GM18868 (cell line): Measurements from ENCODE around the gene RASSF1.

Experiments
- ATAC-seq: cut with Tn5 transposase; IDR thresholded peaks from one replicate; pipeline ENCODE4 v1.9.1; 2021; ENCODE audit warnings: mild to moderate bottlenecking, moderate library complexity; ENCODE audit not compliant: unreplicated experiment

The RASSF1 gene, protein sequence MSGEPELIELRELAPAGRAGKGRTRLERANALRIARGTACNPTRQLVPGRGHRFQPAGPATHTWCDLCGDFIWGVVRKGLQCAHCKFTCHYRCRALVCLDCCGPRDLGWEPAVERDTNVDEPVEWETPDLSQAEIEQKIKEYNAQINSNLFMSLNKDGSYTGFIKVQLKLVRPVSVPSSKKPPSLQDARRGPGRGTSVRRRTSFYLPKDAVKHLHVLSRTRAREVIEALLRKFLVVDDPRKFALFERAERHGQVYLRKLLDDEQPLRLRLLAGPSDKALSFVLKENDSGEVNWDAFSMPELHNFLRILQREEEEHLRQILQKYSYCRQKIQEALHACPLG

DNA sequence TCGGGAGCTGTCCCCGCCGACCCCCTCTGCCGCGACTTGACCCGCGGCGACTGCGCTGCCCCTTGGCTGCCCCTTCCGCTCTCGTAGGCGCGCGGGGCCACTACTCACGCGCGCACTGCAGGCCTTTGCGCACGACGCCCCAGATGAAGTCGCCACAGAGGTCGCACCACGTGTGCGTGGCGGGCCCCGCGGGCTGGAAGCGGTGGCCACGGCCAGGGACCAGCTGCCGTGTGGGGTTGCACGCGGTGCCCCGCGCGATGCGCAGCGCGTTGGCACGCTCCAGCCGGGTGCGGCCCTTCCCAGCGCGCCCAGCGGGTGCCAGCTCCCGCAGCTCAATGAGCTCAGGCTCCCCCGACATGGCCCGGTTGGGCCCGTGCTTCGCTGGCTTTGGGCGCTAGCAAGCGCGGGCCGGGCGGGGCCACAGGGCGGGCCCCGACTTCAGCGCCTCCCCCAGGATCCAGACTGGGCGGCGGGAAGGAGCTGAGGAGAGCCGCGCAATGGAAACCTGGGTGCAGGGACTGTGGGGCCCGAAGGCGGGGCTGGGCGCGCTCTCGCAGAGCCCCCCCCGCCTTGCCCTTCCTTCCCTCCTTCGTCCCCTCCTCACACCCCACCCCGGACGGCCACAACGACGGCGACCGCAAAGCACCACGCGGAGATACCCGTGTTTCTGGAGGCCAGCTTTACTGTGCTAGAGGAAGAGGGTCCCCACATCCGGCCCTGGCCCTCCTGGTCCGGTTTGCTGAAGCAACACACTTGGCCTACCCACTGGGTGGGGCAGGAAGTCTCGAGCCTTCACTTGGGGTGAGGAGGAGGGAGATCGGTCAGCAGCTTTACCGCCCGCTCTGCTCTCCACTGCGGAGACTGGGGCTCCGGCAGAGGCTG lies at the start of gene RASSF1:
RASSF1 (minus strand) TSS at position 389 of the 882 bp plus-strand sequence; CDS start at position 358, 31 bp downstream.
- ATAC-seq: peak; percentile 23

DNA sequence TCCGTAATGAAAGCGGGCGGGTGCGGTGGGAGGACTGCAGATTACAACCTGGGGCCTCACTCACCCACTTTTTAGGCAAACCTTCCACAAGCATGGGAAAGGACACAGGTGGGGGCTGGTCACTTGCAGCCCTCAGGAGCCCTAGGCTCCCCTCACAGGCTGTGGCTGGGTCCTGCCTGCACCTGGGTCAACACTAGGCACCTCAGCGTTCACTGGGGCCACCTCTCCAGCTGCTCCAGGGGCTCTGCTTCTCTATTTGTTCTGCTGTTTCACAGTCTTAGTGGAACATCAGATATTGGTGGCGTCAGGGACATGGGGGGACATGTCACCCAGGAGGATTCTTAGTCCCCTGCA lies 48.8 kb upstream of the RASSF1 start:
- no peak for ATAC-seq

DNA sequence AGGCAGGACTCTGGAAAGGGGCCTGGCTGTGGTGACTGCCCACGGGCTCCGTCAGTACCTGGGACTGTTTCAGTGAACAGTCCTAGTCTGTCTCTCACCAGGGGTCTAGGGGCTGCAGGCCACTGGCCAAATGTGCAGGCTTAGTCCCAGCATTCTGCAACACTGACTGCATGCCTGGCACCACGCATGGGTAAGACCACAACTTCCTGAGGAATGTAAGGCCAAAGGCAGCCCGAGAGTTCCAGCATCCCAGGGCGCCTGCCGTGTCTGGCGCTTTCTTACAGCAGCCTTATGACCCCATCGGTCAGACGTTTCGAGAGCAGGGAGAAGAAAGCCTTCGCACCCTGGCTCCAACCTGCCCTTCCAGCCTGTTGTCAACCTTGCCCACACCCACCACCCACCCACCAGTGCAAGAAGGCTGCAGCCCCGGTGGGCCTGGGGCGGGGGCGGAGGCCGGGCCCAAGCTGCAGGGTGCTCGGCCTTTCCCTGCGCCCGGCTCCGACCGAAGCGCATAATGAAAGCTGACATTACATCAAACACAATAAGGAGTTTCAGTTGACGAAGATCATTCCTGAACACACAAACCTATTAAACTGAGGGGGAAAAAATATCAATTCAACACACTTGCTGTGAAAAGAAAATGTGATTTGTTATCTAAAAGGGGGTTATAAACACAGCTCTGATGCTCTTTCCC lies 48.2 kb upstream of the RASSF1 start:
- ATAC-seq: no peak

DNA sequence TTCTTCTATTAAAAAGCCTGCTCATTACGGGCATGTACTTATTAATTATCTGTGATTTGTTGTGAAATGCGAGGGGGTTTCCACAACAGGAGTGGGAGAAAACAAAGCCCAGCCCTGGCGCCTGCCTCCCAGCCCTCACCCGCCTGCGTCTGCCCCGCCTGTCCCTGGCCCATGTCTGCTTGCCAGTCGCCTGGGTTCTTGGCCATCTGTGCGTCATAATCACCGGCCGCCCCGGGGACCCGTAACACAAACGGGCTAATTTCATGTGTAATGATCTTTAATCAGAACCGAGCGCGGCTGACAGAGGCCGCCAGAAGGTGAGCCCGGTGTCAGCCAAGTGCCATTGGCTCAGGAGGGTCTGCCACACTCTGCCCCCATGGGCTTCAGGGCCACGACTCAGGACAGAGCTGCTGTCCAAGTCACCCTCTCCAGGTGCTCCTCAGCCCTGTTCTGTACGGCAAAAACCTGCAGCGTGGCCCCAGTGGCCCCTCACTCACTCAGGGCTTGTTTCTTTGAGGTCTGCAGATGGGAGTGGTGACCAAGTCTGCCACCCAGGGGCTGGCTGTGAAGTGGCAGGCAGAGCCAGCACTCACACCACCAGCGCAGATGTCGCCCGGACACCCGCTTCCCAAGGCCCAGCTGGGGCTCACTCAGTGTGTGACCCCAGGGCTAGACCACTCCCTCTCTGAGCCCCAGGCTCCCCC lies 47.5 kb upstream of the RASSF1 start:
- ATAC-seq: no peak

DNA sequence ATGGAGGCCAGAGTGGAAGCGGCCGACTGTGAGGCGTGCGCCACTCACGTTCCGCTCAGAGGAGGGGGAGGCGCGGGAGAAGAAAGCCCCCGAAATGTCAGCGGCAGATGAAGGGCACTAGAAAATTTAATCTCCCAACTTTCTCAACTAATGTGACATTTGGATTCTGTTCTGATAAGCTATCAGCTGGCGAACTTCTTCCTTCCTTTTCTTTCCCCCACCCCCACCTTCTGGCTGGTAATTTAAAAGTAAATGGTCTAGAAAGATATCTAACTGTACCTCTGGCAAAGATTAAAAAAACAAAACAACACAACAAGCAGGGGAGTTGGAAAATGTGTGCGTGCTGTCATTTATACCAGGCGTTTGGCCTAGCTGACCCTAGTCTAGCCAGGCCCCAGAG lies 45.1 kb upstream of the RASSF1 start:
- no peak for ATAC-seq

DNA sequence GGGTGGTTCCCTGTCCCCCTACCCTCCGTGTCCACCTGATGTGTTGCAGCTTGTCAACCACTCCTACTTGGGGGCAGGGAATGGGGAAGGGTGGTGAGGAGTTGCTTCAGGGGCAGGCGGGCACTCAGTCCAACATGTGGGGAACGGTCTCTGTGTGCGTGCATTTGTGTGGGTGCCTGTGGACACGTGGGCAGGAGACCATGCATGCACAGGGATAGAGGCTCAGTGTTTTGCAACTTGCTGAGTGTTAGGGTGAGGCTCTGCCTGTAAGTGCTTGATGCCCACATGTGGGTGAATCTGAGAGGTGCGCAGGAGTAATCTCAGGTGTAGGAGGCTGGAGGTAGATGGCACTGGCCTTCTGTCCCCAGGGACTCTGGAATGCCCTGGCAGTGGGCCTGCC lies 43.1 kb upstream of the RASSF1 start:
- ATAC-seq: no peak

DNA sequence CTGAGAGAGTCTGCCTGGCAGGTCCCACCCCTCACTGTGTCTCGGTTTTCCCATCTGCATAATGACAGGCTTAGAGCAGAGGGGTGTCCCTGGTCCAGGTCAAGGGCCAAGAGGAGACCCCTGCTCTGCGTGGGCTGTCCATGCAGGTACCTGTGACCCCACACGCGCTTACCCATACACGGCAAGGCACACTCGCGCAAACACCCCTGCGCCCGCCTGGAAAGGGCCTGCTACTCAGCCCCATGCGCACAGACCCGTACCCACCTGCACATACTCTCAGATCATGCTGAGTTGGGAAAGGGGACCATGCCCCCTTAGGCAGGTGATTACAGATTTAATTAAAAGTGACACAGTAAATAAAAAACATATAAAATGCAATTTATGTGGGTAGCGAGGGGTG lies 42.1 kb upstream of the RASSF1 start:
- no peak for ATAC-seq

DNA sequence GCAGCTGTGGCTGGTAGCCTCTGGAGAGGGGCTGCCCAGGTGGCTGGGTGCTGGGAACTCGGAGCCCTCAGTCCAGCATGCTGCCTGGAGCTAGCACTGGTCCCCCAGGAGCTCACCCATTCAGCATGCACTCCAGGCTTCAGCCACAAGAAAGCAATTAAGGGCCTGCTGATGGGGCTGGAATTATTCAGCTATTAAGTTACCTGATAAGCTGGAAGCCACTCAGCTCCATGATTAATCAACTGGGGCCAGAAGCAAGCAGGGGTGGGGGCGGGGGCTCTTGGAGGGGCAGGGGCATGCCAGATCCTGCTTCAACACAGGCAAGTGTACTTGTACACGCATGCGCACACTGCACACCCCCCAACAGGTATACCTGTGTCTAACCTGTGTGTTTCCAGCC lies 40.7 kb upstream of the RASSF1 start:
- no peak for ATAC-seq

DNA sequence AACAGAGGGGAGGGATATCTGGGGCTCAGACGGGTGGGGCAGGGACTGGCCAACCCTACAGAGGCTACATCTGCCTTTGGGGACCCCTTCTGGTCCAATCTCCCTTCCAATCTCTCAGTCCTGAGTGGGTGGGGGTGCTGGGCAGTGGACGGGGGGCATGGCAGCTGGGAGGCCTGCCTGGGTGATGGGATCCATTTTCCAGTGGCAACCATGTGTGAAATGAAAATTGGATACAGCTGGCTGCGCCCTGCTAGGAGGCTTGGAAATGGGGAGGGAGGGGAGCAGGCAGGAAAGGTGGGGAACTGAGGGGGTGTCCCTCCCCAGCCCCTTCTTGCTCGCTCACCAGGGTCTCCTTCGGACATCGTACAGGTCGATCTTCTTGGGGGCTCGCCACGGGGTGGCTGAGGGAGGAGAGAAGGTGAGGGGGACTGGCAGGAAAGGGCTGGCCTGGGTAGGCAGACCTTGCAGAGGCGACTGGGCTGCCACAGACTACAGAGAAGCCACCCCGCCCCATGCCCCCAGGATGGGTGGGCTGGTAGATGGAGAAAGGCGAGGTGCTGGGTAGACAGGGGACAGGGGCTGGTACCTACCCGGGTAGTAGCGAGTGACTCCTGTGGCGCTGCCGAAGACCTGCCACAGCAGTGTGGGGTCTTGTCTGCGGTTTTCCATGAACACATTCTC lies 39.9 kb upstream of the RASSF1 start:
- no peak for ATAC-seq

DNA sequence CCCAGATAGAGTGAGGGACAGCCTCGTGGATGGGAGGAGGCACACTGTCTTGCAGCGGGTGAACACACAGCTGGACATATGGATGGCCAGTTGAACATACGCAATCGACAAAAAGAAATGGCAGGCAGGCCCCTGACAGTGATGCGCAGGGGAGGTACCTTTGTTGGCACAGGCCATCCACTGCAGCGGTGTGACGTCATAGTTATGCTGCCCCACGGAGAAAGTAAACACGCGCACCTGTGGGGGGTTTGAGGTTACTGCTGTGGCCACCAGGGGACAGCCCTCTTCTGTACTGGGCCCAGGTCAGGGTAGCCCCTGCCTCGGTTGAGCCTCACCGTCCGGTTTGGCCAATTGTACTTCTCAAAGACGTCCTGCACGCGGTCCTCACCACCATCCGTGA lies 38.1 kb upstream of the RASSF1 start:
- ATAC-seq: no peak

DNA sequence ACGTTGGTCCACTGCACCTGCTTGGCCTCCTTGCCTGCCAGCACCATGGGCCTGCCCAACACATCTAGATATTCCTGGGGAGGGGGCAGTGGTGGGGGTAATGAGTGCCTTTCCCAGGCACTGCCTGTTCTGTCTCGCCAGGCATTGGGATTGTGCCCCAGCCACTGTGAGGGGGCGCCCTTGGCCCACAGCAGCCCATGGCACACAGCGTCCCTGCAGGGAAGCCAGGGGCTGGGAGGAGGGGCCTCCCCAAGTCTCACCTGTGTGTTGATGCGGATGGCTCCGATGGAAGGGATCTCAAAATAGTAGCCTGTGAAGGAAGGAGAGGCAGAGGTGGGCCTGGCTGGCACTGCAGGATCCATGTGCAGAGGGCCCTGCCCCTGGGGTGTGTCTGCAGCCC lies 37.4 kb upstream of the RASSF1 start:
- ATAC-seq: no peak

DNA sequence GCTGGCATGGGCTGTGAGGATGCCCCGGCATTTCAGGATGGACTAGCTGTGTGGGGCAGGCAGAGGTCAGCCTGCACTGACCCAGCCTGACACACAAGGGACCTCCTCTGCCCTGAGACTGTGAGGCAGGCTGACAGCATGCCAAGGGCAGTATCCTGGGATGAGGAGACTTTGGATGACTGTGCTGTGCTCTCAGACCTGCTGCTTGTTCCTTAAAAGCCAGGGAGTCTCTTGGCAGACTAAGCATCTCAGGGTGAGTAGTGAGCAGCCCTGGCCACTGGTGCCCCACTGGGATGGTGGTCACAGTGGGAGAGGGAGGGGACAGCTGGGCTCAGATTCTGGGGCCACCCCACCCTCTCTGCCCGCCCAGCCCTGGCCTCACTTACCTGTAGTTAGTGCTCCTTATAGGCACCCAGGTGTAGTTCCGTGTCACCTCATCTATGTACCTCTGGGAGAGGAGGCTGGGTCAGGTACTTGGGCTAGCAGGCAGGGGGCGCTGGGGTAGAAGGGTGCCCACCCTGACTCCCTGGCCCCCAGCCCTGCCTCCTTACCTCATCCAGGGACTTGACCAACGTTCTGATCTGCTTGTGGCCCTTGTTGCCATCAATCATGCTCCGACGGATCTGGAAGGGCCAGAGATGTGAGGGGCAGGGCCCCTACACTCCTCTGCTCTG lies 34.8 kb upstream of the RASSF1 start:
- ATAC-seq: no peak

DNA sequence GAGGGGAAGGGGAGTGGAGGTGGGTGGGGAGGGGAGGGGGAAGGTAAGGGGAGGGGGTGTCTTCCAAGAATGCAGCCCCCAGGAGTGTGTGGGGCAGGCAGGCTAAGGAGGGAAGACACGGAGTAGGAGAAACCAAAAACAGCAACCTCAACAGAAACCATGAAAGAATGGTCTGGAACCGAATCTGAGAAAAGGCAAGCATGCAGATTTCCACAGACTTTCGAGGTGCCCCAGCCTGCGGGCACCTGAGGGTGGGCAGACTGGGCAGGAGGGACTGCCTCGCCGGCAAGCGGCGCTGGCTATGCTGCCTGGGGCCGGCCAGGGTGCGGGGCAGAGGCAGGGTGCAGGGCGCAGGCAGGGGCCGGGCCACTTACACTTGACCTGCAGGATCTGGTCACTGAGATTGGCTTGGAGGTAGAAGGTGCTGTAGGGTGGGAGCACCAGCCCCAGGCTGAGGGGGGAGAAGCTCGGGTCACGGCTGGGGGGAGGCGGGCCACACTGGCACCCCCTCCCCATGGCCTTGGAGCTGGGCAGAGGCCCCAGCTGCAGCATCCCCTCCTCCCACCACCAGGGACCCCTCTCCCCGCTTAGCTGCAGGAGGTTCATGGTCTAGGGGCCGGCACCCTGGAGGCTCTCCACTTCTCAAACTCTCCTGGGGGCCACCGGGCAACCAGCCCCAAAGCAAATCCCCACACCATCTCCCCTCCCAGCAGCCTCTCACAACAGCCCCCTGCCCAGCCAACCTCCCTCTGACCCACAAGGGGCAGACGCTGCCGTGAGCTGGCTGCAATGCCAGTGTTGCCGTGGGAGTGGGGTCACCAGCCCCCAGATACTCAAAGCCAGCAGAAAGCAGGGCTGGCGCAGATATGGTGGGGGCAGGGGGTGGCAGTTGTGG lies 34.0 kb upstream of the RASSF1 start:
- ATAC-seq: no peak

DNA sequence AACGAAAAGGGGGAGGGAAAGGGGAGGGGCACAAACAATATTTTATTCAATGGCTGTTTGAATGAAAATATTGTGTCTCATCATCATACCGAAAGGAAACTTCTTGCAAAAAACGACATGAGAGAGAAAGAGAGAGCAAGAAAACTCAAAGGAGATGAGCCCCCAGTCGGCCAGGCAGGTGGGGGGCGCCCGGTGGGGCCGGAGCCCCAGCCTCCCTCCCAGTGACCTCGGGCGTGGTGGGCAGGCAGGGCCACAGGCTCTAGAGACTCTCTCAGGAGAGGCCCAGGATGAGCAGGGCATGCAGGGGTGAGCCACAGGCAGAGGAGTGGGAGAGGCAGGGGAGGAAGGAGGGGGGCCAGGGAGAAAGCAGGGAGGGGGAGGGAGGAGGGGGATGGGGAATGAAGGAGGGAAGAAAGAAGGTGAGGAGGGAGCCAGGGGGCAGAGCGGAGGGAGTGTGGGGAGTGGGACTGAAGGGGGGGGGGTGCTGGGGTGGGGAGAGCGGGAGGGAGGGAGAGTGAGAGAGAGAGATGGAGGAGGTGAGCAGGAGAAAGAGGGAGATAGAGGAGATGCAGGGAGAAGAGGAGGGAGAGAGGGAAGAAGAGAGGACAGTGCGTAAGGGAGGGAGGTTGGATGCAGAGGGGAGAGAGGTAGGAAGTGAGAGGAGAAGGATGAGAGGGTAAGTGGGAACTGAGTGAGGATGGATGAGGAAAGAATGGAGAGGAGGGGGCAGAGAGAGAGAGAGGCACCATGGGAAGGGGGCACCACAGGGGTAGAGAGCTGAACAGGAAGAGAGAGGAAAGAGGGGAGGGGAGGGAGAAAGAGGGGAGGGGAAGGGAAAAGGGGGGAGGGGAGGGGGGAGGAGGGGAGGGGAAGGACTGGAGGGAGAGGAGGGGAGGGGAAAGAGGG lies 32.8 kb upstream of the RASSF1 start:
- no peak for ATAC-seq

DNA sequence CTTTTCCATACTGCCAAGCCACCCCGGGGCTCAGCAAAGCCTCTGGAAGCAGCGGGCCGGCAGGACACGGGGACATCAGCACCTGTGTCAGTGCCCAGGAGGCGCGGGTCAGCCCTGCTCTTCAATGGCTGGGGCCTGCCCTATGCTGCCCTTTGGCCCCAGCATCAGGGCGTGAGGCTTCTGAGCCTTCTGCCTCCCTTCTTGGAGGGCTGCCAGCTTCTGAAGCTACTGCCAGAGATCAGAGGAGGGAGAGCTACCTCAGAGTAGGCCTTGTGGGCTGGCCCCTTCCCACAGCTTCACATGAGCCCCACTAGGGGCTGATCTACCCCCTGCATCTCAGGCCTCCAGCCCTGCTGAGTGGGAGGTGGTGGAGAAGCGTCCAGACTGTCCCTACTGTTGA lies 31.7 kb upstream of the RASSF1 start:
- no peak for ATAC-seq

DNA sequence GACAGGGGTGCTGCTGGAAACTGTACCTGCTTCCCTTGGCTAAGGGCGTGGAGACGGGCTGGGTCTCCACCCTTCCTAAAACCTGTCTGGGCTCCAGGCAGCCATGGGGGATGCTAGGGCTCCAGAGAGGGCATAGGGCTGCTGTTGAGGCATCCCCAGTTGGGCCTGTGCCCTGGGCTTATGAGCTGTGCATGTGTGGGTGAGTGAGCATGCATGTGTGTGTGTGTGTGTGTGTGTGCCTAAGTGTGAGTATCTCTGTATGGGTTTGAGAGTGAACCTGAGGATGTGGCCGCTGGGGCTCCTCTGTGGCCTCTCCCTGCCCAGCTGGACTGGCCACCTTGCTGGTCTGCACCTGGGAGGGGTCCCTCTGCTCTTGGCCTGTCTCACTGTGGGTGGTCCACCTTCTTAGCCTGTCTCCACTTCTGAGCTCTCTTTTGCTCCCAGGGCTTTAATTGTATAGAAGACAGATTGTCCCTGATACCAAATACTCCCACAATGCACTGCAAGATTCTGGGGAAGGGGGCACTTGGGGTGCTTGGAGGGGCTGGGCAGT lies 30.6 kb upstream of the RASSF1 start:
- ATAC-seq: no peak

DNA sequence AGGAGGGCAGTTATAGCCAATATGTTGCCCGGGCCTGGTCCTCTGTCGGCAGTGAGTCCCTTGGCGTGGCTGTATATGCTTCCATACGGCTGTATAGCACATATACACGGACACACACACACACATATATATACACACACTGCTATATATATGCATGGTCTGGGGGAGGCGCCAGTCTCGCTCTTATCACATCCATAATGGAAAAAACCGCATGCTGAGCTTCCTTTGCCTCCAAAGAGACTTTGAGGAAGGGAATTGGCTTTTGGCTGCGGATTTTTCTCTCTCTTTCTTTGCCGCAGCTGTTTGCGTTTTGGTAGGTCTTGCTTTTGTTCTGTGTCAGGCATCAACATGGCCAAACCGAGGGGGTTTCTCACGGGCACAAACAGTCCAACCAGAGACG lies 30.0 kb upstream of the RASSF1 start:
- no peak for ATAC-seq
